ENCODE results near the gene SEC23A. TPM values are rescaled to one million over a fixed set of nuclear protein-coding genes. Genes with fewer than 3 reads are reported as not detected.
"Not testable (repeated sequence)": the region's sequence is repeated elsewhere in the genome, so short reads cannot be mapped to it uniquely, and the experiment has no call there.

The SEC23A gene
- total RNA-seq, 1 donor from 2014 or later: 56.7 TPM

GRCh38 chr14:39055786-39056474 is 47.1 kb downstream of the SEC23A start:
- intact Hi-C loops (cut with DNase I): no loop called here
- Histone ChIP-seq H3K9me3 (peaks cover 26% of the 10 kb centered on the region), H3K36me3 (peaks cover 85% of the 10 kb centered on the region), H3K4me3 (no peak overlapping the region), H3K27ac (no peak overlapping the region), H3K27me3 (ENCODE audit: low read depth) (no peaks in the 10 kb centered on the region), H3K4me1 (no peaks in the 10 kb centered on the region)
- TF ChIP-seq CTCF (IDR thresholded peaks at IDR 0.05): no peak
- DNase-seq (no peak), ATAC-seq (no peak)

GRCh38 chr14:39052869-39053454 is 50.1 kb downstream of the SEC23A start:
- ATAC-seq; H3K4me3 ChIP-seq; H3K4me1 ChIP-seq; H3K27ac ChIP-seq; H3K27me3 ChIP-seq (ENCODE audit: low read depth); DNase-seq; intact Hi-C loops (cut with DNase I): not testable (repeated sequence)
- H3K36me3 ChIP-seq: peaks cover 91% of the 10 kb centered on the region
- peaks cover 26% of the 10 kb centered on the region for H3K9me3 ChIP-seq

GRCh38 chr14:39050389-39050788 is 52.6 kb downstream of the SEC23A start:
- intact Hi-C loops (cut with DNase I): no loop called here
- H3K36me3 ChIP-seq: peaks cover 97% of the 10 kb centered on the region
- H3K4me1 ChIP-seq: no peaks in the 10 kb centered on the region
- H3K27ac ChIP-seq: no peak overlapping the region
- no peak overlapping the region for H3K4me3 ChIP-seq
- DNase-seq (no peak), ATAC-seq (no peak)
- no peaks in the 10 kb centered on the region for H3K27me3 ChIP-seq (ENCODE audit: low read depth)
- H3K9me3 ChIP-seq: peaks cover 5% of the 10 kb centered on the region
- TF ChIP-seq CTCF (IDR thresholded peaks at IDR 0.05): no peak

GRCh38 chr14:39045889-39046288 is 57.1 kb downstream of the SEC23A start:
- H3K4me1 ChIP-seq; H3K27me3 ChIP-seq (ENCODE audit: low read depth); H3K27ac ChIP-seq; intact Hi-C loops (cut with DNase I); H3K9me3 ChIP-seq; H3K4me3 ChIP-seq; ATAC-seq; DNase-seq: not testable (repeated sequence)
- H3K36me3 ChIP-seq: peaks cover 97% of the 10 kb centered on the region

- TF ChIP-seq CTCF (IDR thresholded peaks at IDR 0.05): no peak
Measured at GRCh38 chr14:39043352-39043943, 59.6 kb downstream of the SEC23A start.

GRCh38 chr14:39040529-39040928 is 62.5 kb downstream of the SEC23A start:
- H3K36me3 ChIP-seq: peaks cover 99% of the 10 kb centered on the region
- no peaks in the 10 kb centered on the region for H3K27me3 ChIP-seq (ENCODE audit: low read depth)
- no peaks in the 10 kb centered on the region for H3K9me3 ChIP-seq
- no peak overlapping the region for H3K27ac ChIP-seq
- no peak for DNase-seq
- no peaks in the 10 kb centered on the region for H3K4me1 ChIP-seq
- no peak for ATAC-seq
- H3K4me3 ChIP-seq: no peak overlapping the region
- intact Hi-C loops (cut with DNase I): no loop called here
- TF ChIP-seq CTCF (IDR thresholded peaks at IDR 0.05): no peak

More at GRCh38 chr14:39043352-39043943, 59.6 kb downstream of the SEC23A start:
- H3K27ac ChIP-seq: no peak overlapping the region
- ATAC-seq (no peak), DNase-seq (no peak)
- intact Hi-C loops (cut with DNase I): no loop called here
- H3K4me1 ChIP-seq: no peaks in the 10 kb centered on the region
- H3K9me3 ChIP-seq: no peaks in the 10 kb centered on the region
- no peaks in the 10 kb centered on the region for H3K27me3 ChIP-seq (ENCODE audit: low read depth)
- peaks cover 99% of the 10 kb centered on the region for H3K36me3 ChIP-seq
- H3K4me3 ChIP-seq: no peak overlapping the region
